Heart left ventricle (tissue), 16 donors: ENCODE results near the gene SLC4A9. TPM values are rescaled to one million over a fixed set of nuclear protein-coding genes. Genes with fewer than 3 reads are reported as not detected.

Source experiments
- ATAC-seq, 4 donors: fragments of 200-7000 bp; cut with Tn5 transposase; one replicate each; pipeline ENCODE4 v1.9.1; 2020 to 2022; ENCODE audit warnings: moderate library complexity in 4 of 4, mild to moderate bottlenecking in 3 of 4, moderate number of reproducible peaks in 1 of 4
- DNase-seq, 5 donors: peaks; one replicate each; pipeline ENCODE4 v3.0.0-alpha.2; 2020
- H3K27ac ChIP-seq, 12 donors: fragments of 200-600 bp; sonication (generic) in 4 of 12; one replicate each; pipeline versions ENCODE4 v1.5.0 to v1.8.0; 2016 to 2022; ENCODE audit warnings: mild to moderate bottlenecking in 2 of 12
- H3K27me3 ChIP-seq, 9 donors: fragments of 200-600 bp; sonication (generic) in 2 of 9; one replicate each; pipeline versions ENCODE4 v1.5.1 to v1.8.0; 2016 to 2022; ENCODE audit warnings: mild to moderate bottlenecking in 3 of 9
- H3K36me3 ChIP-seq, 9 donors: fragments of 200-600 bp; sonication (generic) in 2 of 9; one replicate each; pipeline versions ENCODE4 v1.5.0 to v1.8.0; 2018 to 2022; ENCODE audit warnings: mild to moderate bottlenecking in 2 of 9
- H3K4me1 ChIP-seq, 12 donors: fragments of 200-600 bp; sonication (generic) in 4 of 12; one replicate each; pipeline versions ENCODE4 v1.5.0 to v1.8.0; 2016 to 2022; ENCODE audit warnings: mild to moderate bottlenecking in 3 of 12
- H3K4me3 ChIP-seq, 12 donors: fragments of 200-600 bp; sonication (generic) in 4 of 12; one replicate each; pipeline versions ENCODE4 v1.5.0 to v1.8.0; 2017 to 2022; ENCODE audit warnings: mild to moderate bottlenecking in 9 of 12, moderate library complexity in 4 of 12
- H3K9me3 ChIP-seq, 12 donors: fragments of 200-600 bp; sonication (generic) in 4 of 12; one replicate each; pipeline versions ENCODE4 v1.5.0 to v1.8.0; 2016 to 2022; ENCODE audit warnings: mild to moderate bottlenecking in 1 of 12
- CTCF ChIP-seq, 12 donors: fragments of 200-600 bp; sonication (generic) in 4 of 12; IDR thresholded peaks; one replicate each; pipeline versions ENCODE4 v1.5.0 to v1.8.0; 2018 to 2022; ENCODE audit warnings: antibody characterized with exemption in 12 of 12, mild to moderate bottlenecking in 5 of 12
- POLR2A ChIP-seq, 2 donors: fragments of 450-650 bp; IDR thresholded peaks; one replicate each; pipeline ENCODE4 v1.6.1; 2017; ENCODE audit warnings: antibody characterized with exemption in 2 of 2, mild to moderate bottlenecking in 2 of 2, moderate library complexity in 2 of 2
- WGBS, 4 donors: extraction: QIAGEN DNeasy Blood & Tissue Kit in 2 of 4; methylation state at CpG; one replicate each; pipeline versions ENCODE4 v1.1.5 to v1.1.7; 2013 to 2018; 5-methylcytosine and 5-hydroxymethylcytosine counted together
- intact Hi-C, 10 donors: fragments of 100-400 bp; cut with DNase I; formaldehyde crosslinking; loops; one replicate each; pipeline versions ENCODE4 v1.11.1 to v1.14.2; 2022
- polyA plus RNA-seq, 2 donors: library from polyadenylated mRNA; stranded (reverse); fragments of 200-250 nt; gene quantifications; one replicate each; pipeline ENCODE4 v1.2.3, GENCODE V29; 2013
- total RNA-seq, 9 donors: library from RNA; depleted of rRNA in 2 of 9; stranded (reverse); fragments of >200 nt in 2 of 9; fragmentation: NEBNext Ultra II Directional in 3 of 9; extraction: Animal tissue kit (Norgen Biotek cat#: 25700) in 3 of 9; gene quantifications; one replicate each; pipeline versions ENCODE4 v1.1.0 to v1.2.4, GENCODE V29; 2016 to 2023
- donor health status: ischemic (EF 13 %, LVEDD 7.1; RV severe dilation, severe dysfunction).
- donor health status: healthy with polysubstance abuse.
- donor health status: DM: no; HTN: yes; CAD: no.
- donor health status: DM: no; HTN: no; CAD: no.
- donor health status: ischemic (EF 25% LVEDD 6.9; RV normal size, moderate dysfunction).
- donor health status: ischemic (EF 25% LVEDD 5.7; RV mildly dilated, moderate dysfunction).
- donor health status: healthy.
- donor health status: DM: yes; HTN: yes; CAD: no.
- donor health status: ischemic (EF 35%, LVEDD 5.7; RV mildly dilated, moderate dysfunction).
- donor health status: nonischemic (EF 11% LVEDD 7.7; RV severe dilation, severe dysfunction).
- donor health status: DM: yes; HTN: yes; CAD: no.
- donor health status: PGD.
- donor health status: ischemic (EF 29% LVEDD 5.4; RV normal size, mild dysfunction).
- donor health status: nonischemic (EF 23%, LVEDD 6.1; RV moderate dilation, normal function).

The SLC4A9 gene
- total and polyA plus RNA-seq, 11 donors: 0.08 to 0.20 (median 0.12) TPM; not detected in 6

- WGBS, 4 donors: 62 to 75% (median 65%) methylated on average over 2 of the region's 2 CpGs
- intact Hi-C loops: no loop called here
- DNase-seq: no peak
- Histone ChIP-seq H3K4me3 (no peak overlapping the region), H3K36me3 (no peaks in the 10 kb centered on the region), H3K27me3 (no peaks in the 10 kb centered on the region), H3K9me3 (no peaks in the 10 kb centered on the region), H3K27ac (no peak overlapping the region), H3K4me1 (peaks cover 0 to 7% (median 0%) of the 10 kb centered on the region in 12 donors)
- TF ChIP-seq POLR2A (IDR thresholded peaks at IDR 0.05) (no peak), CTCF (IDR thresholded peaks at IDR 0.05) (no peak)
- no peak for ATAC-seq
These were observed 23.3 kb downstream of the SLC4A9 start for GRCh38 chr5:140383300-140383699.

GRCh38 chr5:140388052-140388451, 28.1 kb downstream of the SLC4A9 start:
- Histone ChIP-seq H3K4me3 (no peak overlapping the region), H3K27ac (no peak overlapping the region), H3K9me3 (no peaks in the 10 kb centered on the region), H3K4me1 (peaks cover 0 to 6% (median 0%) of the 10 kb centered on the region in 12 donors), H3K36me3 (peaks cover 0 to 7% (median 0%) of the 10 kb centered on the region in 9 donors), H3K27me3 (no peaks in the 10 kb centered on the region)
- DNase-seq (no peak), ATAC-seq (no peak)
- WGBS, 4 donors: 84 to 93% (median 89%) methylated on average over 2 of the region's 2 CpGs
- TF ChIP-seq CTCF (IDR thresholded peaks at IDR 0.05): no peak
- no peak for TF ChIP-seq POLR2A (IDR thresholded peaks at IDR 0.05)
- intact Hi-C loops: loop anchor here in 1 of 10 donors (5.0 kb wide), 1 partner anchor 334 kb away; no protein-coding TSS in a partner anchor

- DNase-seq (no peak), ATAC-seq (no peak)
- Histone ChIP-seq H3K4me1 (no peaks in the 10 kb centered on the region), H3K9me3 (no peaks in the 10 kb centered on the region), H3K36me3 (peaks cover 0 to 12% (median 0%) of the 10 kb centered on the region in 9 donors), H3K27me3 (no peaks in the 10 kb centered on the region), H3K4me3 (no peak overlapping the region), H3K27ac (no peak overlapping the region)
- WGBS, 4 donors: 83 to 93% (median 91%) methylated on average over 1 of the region's 1 CpG
- no peak for TF ChIP-seq POLR2A (IDR thresholded peaks at IDR 0.05)
- TF ChIP-seq CTCF (IDR thresholded peaks at IDR 0.05): no peak
- intact Hi-C loops: no loop called here
These were observed 31.3 kb downstream of the SLC4A9 start for GRCh38 chr5:140391312-140391711.

GRCh38 chr5:140391732-140392131, 31.7 kb downstream of the SLC4A9 start:
- Histone ChIP-seq H3K4me3 (no peak overlapping the region), H3K27me3 (no peaks in the 10 kb centered on the region), H3K36me3 (peaks cover 0 to 12% (median 0%) of the 10 kb centered on the region in 9 donors), H3K4me1 (no peaks in the 10 kb centered on the region), H3K27ac (no peak overlapping the region), H3K9me3 (no peaks in the 10 kb centered on the region)
- DNase-seq (no peak), ATAC-seq (no peak)
- 89 to 100% (median 98%) methylated on average over 1 of the region's 1 CpG for WGBS, 4 donors
- intact Hi-C loops: no loop called here
- TF ChIP-seq POLR2A (IDR thresholded peaks at IDR 0.05) (no peak), CTCF (IDR thresholded peaks at IDR 0.05) (no peak)
